NCI-H1930 (cell line): ENCODE measurements around the gene COPB1.

Experiments used
- DNase-seq, 2 experiments: peaks; one replicate each; lab custom pipeline; 2025; lab: John Stamatoyannopoulos, UW

The COPB1 gene

GRCh38 chr11:14503023-14503422 lies 3.4 kb upstream of the COPB1 start:
- no peak for DNase-seq

- no peak for DNase-seq
Observed at GRCh38 chr11:14502039-14502438, 2.4 kb upstream of the COPB1 start.

- peak in 1 of 2 experiments; percentile 7 for DNase-seq
Observed at GRCh38 chr11:14500181-14500651, 605 bp upstream of the COPB1 start.

- peak in 1 of 2 experiments; percentile 16 for DNase-seq
Observed at GRCh38 chr11:14499178-14499559, 442 bp downstream of the COPB1 start.

GRCh38 chr11:14480716-14481115 lies 18.9 kb downstream of the COPB1 start:
- no peak for DNase-seq

GRCh38 chr11:14471127-14471526 lies 28.5 kb downstream of the COPB1 start:
- no peak for DNase-seq

GRCh38 chr11:14463623-14464022 lies 36.0 kb downstream of the COPB1 start:
- DNase-seq: no peak

- DNase-seq: no peak
Observed at GRCh38 chr11:14460147-14460546, 39.5 kb downstream of the COPB1 start.

GRCh38 chr11:14458377-14458776 lies 41.2 kb downstream of the COPB1 start:
- DNase-seq: no peak

GRCh38 chr11:14455648-14456430 lies 43.8 kb downstream of the COPB1 start:
- no peak for DNase-seq

GRCh38 chr11:14454861-14455632 lies 44.6 kb downstream of the COPB1 start:
- no peak for DNase-seq

GRCh38 chr11:14451825-14452224 lies 47.8 kb downstream of the COPB1 start:
- DNase-seq: no peak

- DNase-seq: no peak
Observed at GRCh38 chr11:14449302-14449714, 50.3 kb downstream of the COPB1 start.

GRCh38 chr11:14448240-14448639 lies 51.4 kb downstream of the COPB1 start:
- no peak for DNase-seq

- DNase-seq: no peak
Observed at GRCh38 chr11:14446701-14447169, 52.9 kb downstream of the COPB1 start.

GRCh38 chr11:14445542-14446530 lies 53.8 kb downstream of the COPB1 start:
- DNase-seq: no peak

- no peak for DNase-seq
Observed at GRCh38 chr11:14444441-14445189, 55.0 kb downstream of the COPB1 start.

GRCh38 chr11:14443638-14444037 lies 56.0 kb downstream of the COPB1 start:
- DNase-seq: no peak

GRCh38 chr11:14435717-14436512 lies 63.7 kb downstream of the COPB1 start:
- no peak for DNase-seq

GRCh38 chr11:14425621-14426020 lies 74.0 kb downstream of the COPB1 start:
- DNase-seq: no peak
